GM12865 (cell line): Measurements from ENCODE around the gene DOCK7.
A peak's percentile ranks its signal among the peaks of the same experiment; 100 is the strongest.

ENCODE experiments used
- DNase-seq: peaks from one replicate; pipeline ENCODE4 v3.0.0; 2010; ENCODE audit warnings: low read depth
- H3K4me3 ChIP-seq: 2 replicates; pipeline ENCODE4 v1.5.1; 2011; ENCODE audit warnings: mild to moderate bottlenecking, low read depth, low read length, control low read depth
- TF ChIP-seq, protein P1 (sequence below): IDR thresholded peaks from 2 replicates; pipeline ENCODE4 v1.5.1; 2011; ENCODE audit warnings: low read length, control low read depth, low read depth, inconsistent platforms; ENCODE audit not compliant: insufficient read depth; ENCODE audit errors: missing control alignments

Gene DOCK7

DNA sequence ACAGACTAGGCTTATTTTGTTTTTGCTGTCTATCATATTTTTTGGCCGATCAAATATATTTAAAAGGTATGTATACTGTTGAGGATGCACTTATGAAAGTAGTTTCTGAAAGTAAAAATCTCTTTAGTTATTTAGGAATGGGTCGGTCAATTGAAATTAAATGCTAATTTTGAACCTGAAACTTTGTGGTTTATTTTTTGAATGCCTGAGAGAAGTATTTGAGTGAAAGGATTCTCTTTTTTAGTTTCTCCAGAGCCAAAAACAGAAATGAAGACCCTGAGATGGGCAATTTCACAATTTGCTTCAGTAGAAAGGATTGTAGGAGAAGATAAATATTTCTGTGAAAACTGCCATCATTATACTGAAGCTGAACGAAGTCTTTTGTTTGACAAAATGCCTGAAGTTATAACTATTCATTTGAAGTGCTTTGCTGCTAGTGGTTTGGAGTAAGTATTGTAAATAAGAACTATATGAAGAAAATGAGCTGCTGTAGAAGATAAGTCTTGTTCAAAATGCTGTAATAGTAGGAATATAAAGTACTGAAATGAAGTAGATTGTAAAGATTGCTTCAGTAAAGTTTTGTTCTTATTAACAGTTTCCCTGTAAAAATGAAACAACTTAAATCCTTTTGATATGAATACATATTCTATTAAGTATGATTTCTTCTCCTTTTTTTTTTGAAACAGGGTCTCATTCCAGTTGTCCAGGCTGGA lies 239.8 kb downstream of the DOCK7 start:
- TF ChIP-seq, protein P1, sequence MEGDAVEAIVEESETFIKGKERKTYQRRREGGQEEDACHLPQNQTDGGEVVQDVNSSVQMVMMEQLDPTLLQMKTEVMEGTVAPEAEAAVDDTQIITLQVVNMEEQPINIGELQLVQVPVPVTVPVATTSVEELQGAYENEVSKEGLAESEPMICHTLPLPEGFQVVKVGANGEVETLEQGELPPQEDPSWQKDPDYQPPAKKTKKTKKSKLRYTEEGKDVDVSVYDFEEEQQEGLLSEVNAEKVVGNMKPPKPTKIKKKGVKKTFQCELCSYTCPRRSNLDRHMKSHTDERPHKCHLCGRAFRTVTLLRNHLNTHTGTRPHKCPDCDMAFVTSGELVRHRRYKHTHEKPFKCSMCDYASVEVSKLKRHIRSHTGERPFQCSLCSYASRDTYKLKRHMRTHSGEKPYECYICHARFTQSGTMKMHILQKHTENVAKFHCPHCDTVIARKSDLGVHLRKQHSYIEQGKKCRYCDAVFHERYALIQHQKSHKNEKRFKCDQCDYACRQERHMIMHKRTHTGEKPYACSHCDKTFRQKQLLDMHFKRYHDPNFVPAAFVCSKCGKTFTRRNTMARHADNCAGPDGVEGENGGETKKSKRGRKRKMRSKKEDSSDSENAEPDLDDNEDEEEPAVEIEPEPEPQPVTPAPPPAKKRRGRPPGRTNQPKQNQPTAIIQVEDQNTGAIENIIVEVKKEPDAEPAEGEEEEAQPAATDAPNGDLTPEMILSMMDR, result no peak
- H3K4me3 ChIP-seq, result no peak overlapping the region
- no peak for DNase-seq

DNA sequence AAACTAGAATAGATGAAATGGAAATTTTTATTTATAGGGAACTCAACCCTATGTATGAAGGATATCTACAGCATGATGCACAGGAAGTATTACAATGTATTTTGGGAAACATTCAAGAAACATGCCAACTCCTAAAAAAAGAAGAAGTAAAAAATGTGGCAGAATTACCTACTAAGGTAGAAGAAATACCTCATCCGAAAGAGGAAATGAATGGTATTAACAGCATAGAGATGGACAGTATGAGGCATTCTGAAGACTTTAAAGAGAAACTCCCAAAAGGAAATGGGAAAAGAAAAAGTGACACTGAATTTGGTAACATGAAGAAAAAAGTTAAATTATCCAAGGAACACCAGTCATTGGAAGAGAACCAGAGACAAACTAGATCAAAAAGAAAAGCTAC lies 243.5 kb downstream of the DOCK7 start:
- DNase-seq, result no peak
- H3K4me3 ChIP-seq, result no peak overlapping the region
- TF ChIP-seq, protein P1, result no peak

DNA sequence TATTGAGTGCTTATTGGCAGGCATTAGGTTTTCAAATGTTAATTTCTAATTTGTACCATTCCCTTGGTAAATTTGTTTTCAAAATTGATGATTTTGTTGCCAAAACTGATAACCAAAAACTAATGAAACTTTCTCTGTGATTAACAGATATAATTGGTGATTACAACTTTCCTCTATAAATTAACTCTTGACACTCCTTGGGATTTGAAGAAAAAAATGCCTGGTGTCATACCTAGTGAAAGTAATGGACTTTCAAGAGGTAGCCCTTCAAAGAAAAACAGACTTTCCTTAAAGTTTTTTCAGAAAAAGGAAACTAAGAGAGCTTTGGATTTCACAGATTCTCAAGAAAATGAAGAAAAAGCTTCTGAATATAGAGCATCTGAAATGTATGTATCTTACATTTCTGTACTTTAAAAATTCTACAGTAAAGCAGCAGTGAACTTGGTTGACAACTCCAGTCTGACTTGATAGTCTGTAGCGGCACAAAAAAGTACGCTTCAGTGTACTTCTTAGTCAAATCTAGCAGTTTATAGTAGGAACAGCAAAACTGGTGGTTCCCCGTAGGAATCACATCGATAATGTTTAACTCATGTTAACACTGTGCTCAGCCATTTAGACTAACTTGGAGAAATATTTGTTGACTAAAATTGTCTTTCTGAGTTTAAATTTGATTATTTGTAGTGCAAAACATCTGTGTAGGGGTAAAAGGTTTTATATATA lies 248.4 kb downstream of the DOCK7 start:
- TF ChIP-seq, protein P1, result no peak
- DNase-seq, result peak; percentile 77

DNA sequence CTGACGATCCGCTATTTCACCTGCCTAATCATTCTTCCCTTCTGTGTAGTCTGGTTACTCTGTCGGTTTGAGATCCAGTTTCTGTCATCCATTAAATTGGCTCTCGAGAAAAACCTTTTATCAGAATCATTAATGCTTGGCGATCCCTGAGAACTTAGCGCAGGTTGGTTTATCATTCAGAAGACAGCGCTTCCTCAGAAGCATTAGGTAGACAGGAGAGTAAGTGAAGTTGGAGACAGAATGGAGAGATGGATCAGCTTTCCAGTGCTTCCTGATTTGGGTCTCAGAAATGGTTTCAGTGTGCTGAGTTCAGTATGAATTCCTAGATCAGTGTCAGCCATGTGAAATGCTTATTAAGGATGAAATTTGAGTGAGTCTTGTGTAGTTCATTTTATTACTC lies 250.0 kb downstream of the DOCK7 start:
- peak; percentile 19 for DNase-seq
- TF ChIP-seq, protein P1, result no peak
- peak overlapping the region; percentile 85 for H3K4me3 ChIP-seq

More for the DNA sequence above, 248.4 kb downstream of the DOCK7 start:
- peak overlapping the region; percentile 85 for H3K4me3 ChIP-seq

DNA sequence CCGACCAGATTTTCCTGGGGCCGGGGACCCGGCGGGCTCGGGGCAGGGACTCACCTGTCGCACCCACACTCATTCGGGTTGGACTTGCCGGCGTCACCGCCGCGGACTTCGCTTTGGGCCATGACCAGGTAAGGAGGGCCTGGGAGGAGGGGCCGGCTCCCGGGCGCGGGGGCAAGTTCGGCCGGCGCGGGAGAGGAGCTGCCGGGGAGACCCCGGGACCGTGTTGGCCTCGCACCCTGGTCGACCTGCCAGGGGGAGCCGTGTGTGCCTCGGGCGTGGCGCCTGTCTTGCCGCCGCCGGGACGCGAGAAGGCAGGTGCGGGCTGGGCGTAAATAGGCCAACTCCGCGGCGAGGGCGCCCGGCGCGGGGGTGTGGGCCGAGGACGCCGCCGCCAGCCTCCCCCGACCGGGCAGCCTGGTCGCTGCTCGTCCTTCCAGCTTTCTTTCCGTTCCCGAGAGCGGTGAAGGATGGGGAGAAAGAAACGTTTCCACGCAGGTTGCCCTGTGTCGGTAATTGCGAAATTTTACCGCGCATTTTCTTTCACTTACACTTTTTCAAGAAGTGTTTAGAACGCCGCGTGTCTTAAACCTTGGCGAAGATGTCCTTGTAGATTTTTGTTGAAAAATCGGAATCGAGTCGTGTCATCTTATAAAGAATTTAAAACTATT lies 250.8 kb downstream of the DOCK7 start:
- peak overlapping the region; percentile 85 for H3K4me3 ChIP-seq
- TF ChIP-seq, protein P1, result no peak
- DNase-seq, result no peak

DNA sequence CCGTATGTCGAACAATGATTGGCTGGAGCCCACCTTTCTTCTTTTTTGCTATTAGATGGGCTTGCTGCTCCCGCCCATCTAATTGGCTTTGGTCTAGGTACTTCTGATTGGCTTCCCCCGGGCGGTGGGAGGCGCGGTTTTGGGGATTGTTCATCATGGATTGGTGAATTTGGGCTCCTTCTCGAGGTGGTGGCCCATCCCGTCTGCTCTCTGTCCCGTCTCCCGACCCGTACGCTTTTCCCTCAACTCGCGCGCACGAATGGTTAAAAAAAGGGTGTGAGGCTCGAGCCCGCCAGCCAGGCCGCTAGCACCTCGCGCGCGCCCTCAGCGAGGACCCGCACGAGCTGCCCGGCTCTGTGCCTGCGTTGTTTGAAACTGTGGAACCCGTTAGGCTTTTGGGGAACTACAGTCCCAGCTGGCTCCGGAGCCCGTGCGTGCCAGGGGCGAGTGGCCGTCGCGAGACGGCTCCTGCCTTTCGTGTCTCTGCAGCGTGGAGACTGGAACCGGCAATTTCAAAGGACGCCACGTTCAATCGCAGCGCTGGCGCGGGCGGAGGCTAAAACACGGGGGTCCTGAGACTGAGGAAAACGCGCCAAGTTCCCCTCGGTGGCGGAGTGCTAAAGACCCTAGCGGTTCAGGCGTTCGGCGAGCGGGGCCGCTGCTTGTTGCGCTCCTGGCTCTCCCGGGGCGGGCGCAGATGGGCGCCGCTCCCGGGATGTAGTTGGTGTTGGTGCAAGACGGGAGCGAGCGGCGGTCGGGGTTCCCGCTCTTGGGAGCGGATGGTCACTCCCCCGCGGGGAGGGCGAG lies 251.5 kb downstream of the DOCK7 start, which contains the start of gene USP1:
Gene USP1, plus strand, starts transcription at position 584 of the 807 bp plus-strand sequence. CDS start 2,819 bp downstream, outside the sequence.
- DNase-seq, result peak; percentile 99
- TF ChIP-seq, protein P1, result no peak
- peak within 1 kb of the TSS; percentile 85 for H3K4me3 ChIP-seq
